Measurements from ENCODE around the gene RAD51B. TPM values are rescaled to one million over a fixed set of nuclear protein-coding genes. Genes with fewer than 3 reads are reported as not detected.
A peak's percentile ranks its signal among the peaks of the same experiment; 100 is the strongest.
"Not testable (repeated sequence)": the region's sequence is repeated elsewhere in the genome, so short reads cannot be mapped to it uniquely, and the experiment has no call there.

Gene RAD51B
- total RNA-seq, 2 experiments from 2014 or later: 43.6 to 50.7 TPM

- Mint-ChIP-seq H3K27me3 (no peaks in the 10 kb centered on the region), H3K27ac (no peak overlapping the region), H3K9me3 (peaks cover 11% of the 10 kb centered on the region), H3K4me3 (no peak overlapping the region), H3K36me3 (peaks cover 31% of the 10 kb centered on the region), H3K4me1 (peaks cover 4% of the 10 kb centered on the region)
- DNase-seq (no peak), ATAC-seq (ENCODE audit: low read depth) (no peak)
- POLR2A ChIA-PET: no interaction called here
These were observed 481.0 kb downstream of the RAD51B start for GRCh38 chr14:68300608-68301007.

- POLR2A ChIA-PET: no interaction called here
- H3K4me1 Mint-ChIP-seq: peaks cover 4% of the 10 kb centered on the region
- no peak overlapping the region for H3K4me3 Mint-ChIP-seq
- no peaks in the 10 kb centered on the region for H3K27me3 Mint-ChIP-seq
- ATAC-seq (ENCODE audit: low read depth): no peak
- peaks cover 11% of the 10 kb centered on the region for H3K9me3 Mint-ChIP-seq
- DNase-seq: no peak
- peaks cover 30% of the 10 kb centered on the region for H3K36me3 Mint-ChIP-seq
- H3K27ac Mint-ChIP-seq: no peak overlapping the region
These were observed 481.6 kb downstream of the RAD51B start for GRCh38 chr14:68301219-68301618.

GRCh38 chr14:68302938-68303337, 483.4 kb downstream of the RAD51B start:
- peaks cover 11% of the 10 kb centered on the region for H3K9me3 Mint-ChIP-seq
- H3K4me1 Mint-ChIP-seq; H3K4me3 Mint-ChIP-seq; H3K27ac Mint-ChIP-seq; POLR2A ChIA-PET; ATAC-seq (ENCODE audit: low read depth); DNase-seq; H3K27me3 Mint-ChIP-seq: not testable (repeated sequence)
- peaks cover 30% of the 10 kb centered on the region for H3K36me3 Mint-ChIP-seq

- peaks cover 7% of the 10 kb centered on the region for H3K4me1 Mint-ChIP-seq
- POLR2A ChIA-PET: no interaction called here
- H3K9me3 Mint-ChIP-seq: peaks cover 11% of the 10 kb centered on the region
- H3K27ac Mint-ChIP-seq: no peak overlapping the region
- H3K4me3 Mint-ChIP-seq: no peak overlapping the region
- ATAC-seq (ENCODE audit: low read depth) (no peak), DNase-seq (no peak)
- H3K27me3 Mint-ChIP-seq: no peaks in the 10 kb centered on the region
- peaks cover 19% of the 10 kb centered on the region for H3K36me3 Mint-ChIP-seq
These were observed 486.2 kb downstream of the RAD51B start for GRCh38 chr14:68305738-68306137.

- no peak for DNase-seq
- Mint-ChIP-seq H3K36me3 (peaks cover 14% of the 10 kb centered on the region), H3K4me3 (no peak overlapping the region), H3K27me3 (no peaks in the 10 kb centered on the region), H3K27ac (no peak overlapping the region), H3K9me3 (peaks cover 9% of the 10 kb centered on the region), H3K4me1 (peaks cover 7% of the 10 kb centered on the region)
- POLR2A ChIA-PET: no interaction called here
- no peak for ATAC-seq (ENCODE audit: low read depth)
These were observed 486.8 kb downstream of the RAD51B start for GRCh38 chr14:68306265-68306933.

- no peak for DNase-seq
- no peak overlapping the region for H3K27ac Mint-ChIP-seq
- H3K4me3 Mint-ChIP-seq: no peak overlapping the region
- H3K36me3 Mint-ChIP-seq: peaks cover 13% of the 10 kb centered on the region
- peaks cover 6% of the 10 kb centered on the region for H3K9me3 Mint-ChIP-seq
- no peak for ATAC-seq (ENCODE audit: low read depth)
- peaks cover 7% of the 10 kb centered on the region for H3K4me1 Mint-ChIP-seq
- H3K27me3 Mint-ChIP-seq: no peaks in the 10 kb centered on the region
- POLR2A ChIA-PET: no interaction called here
These were observed 487.6 kb downstream of the RAD51B start for GRCh38 chr14:68306934-68307789.

GRCh38 chr14:68307790-68308168, 488.2 kb downstream of the RAD51B start:
- H3K27ac Mint-ChIP-seq: no peak overlapping the region
- H3K27me3 Mint-ChIP-seq: no peaks in the 10 kb centered on the region
- no peak for DNase-seq
- H3K4me1 Mint-ChIP-seq: peaks cover 8% of the 10 kb centered on the region
- peaks cover 14% of the 10 kb centered on the region for H3K36me3 Mint-ChIP-seq
- POLR2A ChIA-PET: no interaction called here
- ATAC-seq (ENCODE audit: low read depth): no peak
- H3K9me3 Mint-ChIP-seq: peaks cover 3% of the 10 kb centered on the region
- H3K4me3 Mint-ChIP-seq: no peak overlapping the region

- Mint-ChIP-seq H3K36me3 (peaks cover 10% of the 10 kb centered on the region), H3K27ac (no peak overlapping the region), H3K9me3 (no peaks in the 10 kb centered on the region), H3K4me3 (no peak overlapping the region), H3K27me3 (no peaks in the 10 kb centered on the region), H3K4me1 (peaks cover 8% of the 10 kb centered on the region)
- POLR2A ChIA-PET: interaction anchor here (0.7 kb wide), 1 partner anchor 11 kb away, joined by 3 read pairs; no protein-coding TSS in a partner anchor
- ATAC-seq (ENCODE audit: low read depth): no peak
- no peak for DNase-seq
These were observed 489.3 kb downstream of the RAD51B start for GRCh38 chr14:68308726-68309520.

GRCh38 chr14:68309616-68310015, 490.0 kb downstream of the RAD51B start:
- Mint-ChIP-seq H3K27me3 (no peaks in the 10 kb centered on the region), H3K4me1 (peaks cover 10% of the 10 kb centered on the region), H3K36me3 (peaks cover 10% of the 10 kb centered on the region), H3K4me3 (no peak overlapping the region), H3K9me3 (no peaks in the 10 kb centered on the region), H3K27ac (no peak overlapping the region)
- DNase-seq (no peak), ATAC-seq (ENCODE audit: low read depth) (no peak)
- POLR2A ChIA-PET: no interaction called here

GRCh38 chr14:68312300-68312699, 492.7 kb downstream of the RAD51B start:
- POLR2A ChIA-PET: no interaction called here
- DNase-seq (no peak), ATAC-seq (ENCODE audit: low read depth) (no peak)
- H3K9me3 Mint-ChIP-seq: no peaks in the 10 kb centered on the region
- peaks cover 9% of the 10 kb centered on the region for H3K36me3 Mint-ChIP-seq
- H3K4me3 Mint-ChIP-seq: no peak overlapping the region
- H3K4me1 Mint-ChIP-seq: peaks cover 7% of the 10 kb centered on the region
- peak overlapping the region; percentile 1 for H3K27ac Mint-ChIP-seq
- H3K27me3 Mint-ChIP-seq: no peaks in the 10 kb centered on the region

- DNase-seq (no peak), ATAC-seq (ENCODE audit: low read depth) (no peak)
- Mint-ChIP-seq H3K4me1 (peaks cover 7% of the 10 kb centered on the region), H3K36me3 (peaks cover 9% of the 10 kb centered on the region), H3K27me3 (no peaks in the 10 kb centered on the region), H3K4me3 (no peak overlapping the region), H3K27ac (no peak overlapping the region), H3K9me3 (no peaks in the 10 kb centered on the region)
- POLR2A ChIA-PET: interaction anchor here (0.7 kb wide), 1 partner anchor 30 kb away, joined by 3 read pairs; no protein-coding TSS in a partner anchor
These were observed 493.5 kb downstream of the RAD51B start for GRCh38 chr14:68312884-68313610.

- POLR2A ChIA-PET: no interaction called here
- no peak overlapping the region for H3K27ac Mint-ChIP-seq
- H3K4me3 Mint-ChIP-seq: no peak overlapping the region
- no peaks in the 10 kb centered on the region for H3K9me3 Mint-ChIP-seq
- DNase-seq (no peak), ATAC-seq (ENCODE audit: low read depth) (no peak)
- peaks cover 9% of the 10 kb centered on the region for H3K36me3 Mint-ChIP-seq
- no peaks in the 10 kb centered on the region for H3K27me3 Mint-ChIP-seq
- peaks cover 7% of the 10 kb centered on the region for H3K4me1 Mint-ChIP-seq
These were observed 495.1 kb downstream of the RAD51B start for GRCh38 chr14:68314642-68315041.

GRCh38 chr14:68315081-68315480, 495.5 kb downstream of the RAD51B start:
- H3K36me3 Mint-ChIP-seq: peaks cover 9% of the 10 kb centered on the region
- POLR2A ChIA-PET: no interaction called here
- ATAC-seq (ENCODE audit: low read depth) (no peak), DNase-seq (no peak)
- H3K4me1 Mint-ChIP-seq: peaks cover 7% of the 10 kb centered on the region
- H3K9me3 Mint-ChIP-seq: peaks cover 1% of the 10 kb centered on the region
- no peak overlapping the region for H3K27ac Mint-ChIP-seq
- H3K4me3 Mint-ChIP-seq: no peak overlapping the region
- no peaks in the 10 kb centered on the region for H3K27me3 Mint-ChIP-seq
